Keratinocyte (primary cell): ENCODE data around the gene OR2T2.
"Not testable (repeated sequence)": the region's sequence is repeated elsewhere in the genome, so short reads cannot be mapped to it uniquely, and the experiment has no call there.

ENCODE experiments used
- EZH2 ChIP-seq: IDR thresholded peaks from one replicate; pipeline ENCODE4 v1.6.1; 2012; ENCODE audit warnings: inconsistent platforms, mild to moderate bottlenecking, low read length, moderate library complexity
- TF ChIP-seq, protein P1 (sequence below), 3 experiments: IDR thresholded peaks in 1 of 3; conservative IDR thresholded peaks in 1 of 3; optimal IDR thresholded peaks in 1 of 3; 2 replicates in 2 of 3; 3 replicates in 1 of 3; pipeline versions ENCODE3 to v1.5.1; 2011; ENCODE audit warnings: low read length in 3 of 3, mild to moderate bottlenecking in 3 of 3, moderate library complexity in 2 of 3, control low read depth in 1 of 3, inconsistent platforms in 1 of 3; ENCODE audit not compliant: insufficient read depth in 2 of 3; ENCODE audit errors: extremely low read depth in 1 of 3

DNA sequence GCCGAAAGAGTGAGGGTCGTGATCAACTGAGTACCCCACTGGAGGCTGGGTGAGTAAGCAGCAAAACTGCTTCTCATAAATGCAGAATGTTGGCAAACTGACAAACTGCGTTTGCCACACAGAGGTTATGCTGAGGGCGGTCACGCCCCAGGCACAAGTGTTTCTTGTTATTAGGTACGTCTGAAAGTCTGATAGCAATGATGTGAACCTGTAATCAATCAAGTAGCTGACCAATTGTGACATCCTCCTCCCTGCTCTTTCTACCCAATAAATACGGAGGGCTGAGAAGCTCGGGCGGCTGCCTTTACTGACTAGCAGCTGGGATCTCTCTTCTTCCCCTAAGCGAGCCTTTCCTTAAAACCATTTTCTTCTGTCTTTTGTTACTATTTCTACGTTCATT, 13.8 kb upstream of the OR2T2 start:
- TF ChIP-seq, protein P1, sequence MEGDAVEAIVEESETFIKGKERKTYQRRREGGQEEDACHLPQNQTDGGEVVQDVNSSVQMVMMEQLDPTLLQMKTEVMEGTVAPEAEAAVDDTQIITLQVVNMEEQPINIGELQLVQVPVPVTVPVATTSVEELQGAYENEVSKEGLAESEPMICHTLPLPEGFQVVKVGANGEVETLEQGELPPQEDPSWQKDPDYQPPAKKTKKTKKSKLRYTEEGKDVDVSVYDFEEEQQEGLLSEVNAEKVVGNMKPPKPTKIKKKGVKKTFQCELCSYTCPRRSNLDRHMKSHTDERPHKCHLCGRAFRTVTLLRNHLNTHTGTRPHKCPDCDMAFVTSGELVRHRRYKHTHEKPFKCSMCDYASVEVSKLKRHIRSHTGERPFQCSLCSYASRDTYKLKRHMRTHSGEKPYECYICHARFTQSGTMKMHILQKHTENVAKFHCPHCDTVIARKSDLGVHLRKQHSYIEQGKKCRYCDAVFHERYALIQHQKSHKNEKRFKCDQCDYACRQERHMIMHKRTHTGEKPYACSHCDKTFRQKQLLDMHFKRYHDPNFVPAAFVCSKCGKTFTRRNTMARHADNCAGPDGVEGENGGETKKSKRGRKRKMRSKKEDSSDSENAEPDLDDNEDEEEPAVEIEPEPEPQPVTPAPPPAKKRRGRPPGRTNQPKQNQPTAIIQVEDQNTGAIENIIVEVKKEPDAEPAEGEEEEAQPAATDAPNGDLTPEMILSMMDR (optimal IDR thresholded peaks at IDR 0.05 in 1 of 3, IDR thresholded peaks at IDR 0.05 in 1 of 3, conservative IDR thresholded peaks at IDR 0.05 in 1 of 3; ENCODE audit: extremely low read depth in 1 of 3, insufficient read depth in 2 of 3, low read length in 3 of 3): not testable (repeated sequence)
- not testable (repeated sequence) for TF ChIP-seq EZH2
